NCI-H146 (cell line): ENCODE results near the gene PCSK9.

ENCODE experiments used
- DNase-seq: peaks from one replicate; lab custom pipeline; 2025; lab: John Stamatoyannopoulos, UW

The PCSK9 gene

GRCh38 chr1:55044617-55045397, 5.5 kb downstream of the PCSK9 start:
- no peak for DNase-seq

- DNase-seq, result no peak
These were observed 6.1 kb downstream of the PCSK9 start for GRCh38 chr1:55045430-55045829.

GRCh38 chr1:55046871-55047270, 7.5 kb downstream of the PCSK9 start:
- no peak for DNase-seq

- DNase-seq, result no peak
These were observed 8.3 kb downstream of the PCSK9 start for GRCh38 chr1:55047611-55048010.

GRCh38 chr1:55048453-55049270, 9.3 kb downstream of the PCSK9 start:
- DNase-seq, result no peak

GRCh38 chr1:55049271-55049913, 10.0 kb downstream of the PCSK9 start:
- DNase-seq, result no peak

- DNase-seq, result no peak
These were observed 10.5 kb downstream of the PCSK9 start for GRCh38 chr1:55049914-55050278.

- DNase-seq, result no peak
These were observed 10.9 kb downstream of the PCSK9 start for GRCh38 chr1:55050283-55050682.

GRCh38 chr1:55051169-55051568, 11.8 kb downstream of the PCSK9 start:
- DNase-seq, result no peak

- DNase-seq, result no peak
These were observed 12.3 kb downstream of the PCSK9 start for GRCh38 chr1:55051621-55052020.

GRCh38 chr1:55052221-55053142, 13.1 kb downstream of the PCSK9 start:
- no peak for DNase-seq

GRCh38 chr1:55053265-55053954, 14.1 kb downstream of the PCSK9 start:
- no peak for DNase-seq

- DNase-seq, result no peak
These were observed 15.0 kb downstream of the PCSK9 start for GRCh38 chr1:55054396-55054795.

- no peak for DNase-seq
These were observed 15.9 kb downstream of the PCSK9 start for GRCh38 chr1:55055084-55055882.

GRCh38 chr1:55055951-55056631, 16.7 kb downstream of the PCSK9 start:
- no peak for DNase-seq

- no peak for DNase-seq
These were observed 17.3 kb downstream of the PCSK9 start for GRCh38 chr1:55056632-55056992.

GRCh38 chr1:55057270-55057955, 18.1 kb downstream of the PCSK9 start:
- no peak for DNase-seq

GRCh38 chr1:55057956-55058298, 18.6 kb downstream of the PCSK9 start:
- no peak for DNase-seq
